ENCODE data around the gene ZNF462. TPM values are rescaled to one million over a fixed set of nuclear protein-coding genes. Genes with fewer than 3 reads are reported as not detected.

Gene ZNF462
- total RNA-seq, 4 donors from 2014 or later: 19.1 to 57.9 (median 35.6) TPM

DNA sequence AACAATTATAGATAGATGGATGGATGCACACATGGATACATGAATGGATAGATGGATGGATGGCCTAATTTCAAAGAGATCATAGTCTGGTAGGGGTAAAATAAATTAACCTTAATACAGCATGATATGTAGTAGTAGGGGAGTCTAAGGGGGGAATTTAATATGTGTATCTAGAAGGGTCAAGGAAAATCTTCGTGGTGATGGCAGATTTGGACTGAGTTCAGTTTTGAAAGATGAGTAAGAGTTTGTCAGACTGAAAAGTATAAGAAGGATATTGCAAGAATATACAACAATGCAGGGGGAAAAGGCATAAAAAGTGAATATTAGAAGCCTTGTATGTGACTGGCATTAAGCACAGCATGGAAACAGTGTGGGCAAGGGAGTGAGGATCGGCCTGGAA, 98.7 kb downstream of the ZNF462 start:
- H3K4me3 ChIP-seq: no peak overlapping the region
- 66 to 74% methylated on average over 2 of the region's 2 CpGs for WGBS, 2 donors (ENCODE audit: low coverage in 1 of 2)
- peaks cover 0 to 27% of the 10 kb centered on the region in 2 donors for H3K36me3 ChIP-seq
- no peak for ATAC-seq
- H3K27me3 ChIP-seq: no peaks in the 10 kb centered on the region
- no peaks in the 10 kb centered on the region for H3K9me3 ChIP-seq
- peaks cover 0 to 12% (median 2%) of the 10 kb centered on the region in 3 donors for H3K4me1 ChIP-seq
- no peak for TF ChIP-seq EP300 (IDR thresholded peaks at IDR 0.05)
- TF ChIP-seq, protein P1, sequence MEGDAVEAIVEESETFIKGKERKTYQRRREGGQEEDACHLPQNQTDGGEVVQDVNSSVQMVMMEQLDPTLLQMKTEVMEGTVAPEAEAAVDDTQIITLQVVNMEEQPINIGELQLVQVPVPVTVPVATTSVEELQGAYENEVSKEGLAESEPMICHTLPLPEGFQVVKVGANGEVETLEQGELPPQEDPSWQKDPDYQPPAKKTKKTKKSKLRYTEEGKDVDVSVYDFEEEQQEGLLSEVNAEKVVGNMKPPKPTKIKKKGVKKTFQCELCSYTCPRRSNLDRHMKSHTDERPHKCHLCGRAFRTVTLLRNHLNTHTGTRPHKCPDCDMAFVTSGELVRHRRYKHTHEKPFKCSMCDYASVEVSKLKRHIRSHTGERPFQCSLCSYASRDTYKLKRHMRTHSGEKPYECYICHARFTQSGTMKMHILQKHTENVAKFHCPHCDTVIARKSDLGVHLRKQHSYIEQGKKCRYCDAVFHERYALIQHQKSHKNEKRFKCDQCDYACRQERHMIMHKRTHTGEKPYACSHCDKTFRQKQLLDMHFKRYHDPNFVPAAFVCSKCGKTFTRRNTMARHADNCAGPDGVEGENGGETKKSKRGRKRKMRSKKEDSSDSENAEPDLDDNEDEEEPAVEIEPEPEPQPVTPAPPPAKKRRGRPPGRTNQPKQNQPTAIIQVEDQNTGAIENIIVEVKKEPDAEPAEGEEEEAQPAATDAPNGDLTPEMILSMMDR (IDR thresholded peaks at IDR 0.05): no peak
- no peak for TF ChIP-seq POLR2AphosphoS5 (IDR thresholded peaks at IDR 0.05)
- TF ChIP-seq POLR2A (IDR thresholded peaks at IDR 0.05): no peak
- peak overlapping the region in 2 of 4 donors; percentile 15 to 60 for H3K27ac ChIP-seq

DNA sequence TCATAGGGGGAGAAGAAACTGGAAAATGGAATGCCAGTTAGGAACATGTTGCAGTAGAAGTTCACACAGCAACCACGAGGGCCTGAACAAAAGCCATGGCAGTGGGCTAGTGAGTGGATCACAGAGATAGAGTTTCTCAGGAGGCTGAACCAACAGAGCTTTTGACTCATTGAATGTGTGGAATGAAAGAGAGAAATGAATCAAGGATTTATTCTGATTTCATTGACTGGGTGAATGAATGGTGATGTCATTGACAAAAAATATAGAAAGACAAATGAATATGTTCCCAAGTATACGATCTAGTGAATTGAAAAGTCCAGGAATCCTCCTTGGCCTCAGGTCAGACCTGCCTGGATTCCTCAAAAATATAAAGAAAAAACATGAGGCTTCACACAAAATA, 99.2 kb downstream of the ZNF462 start:
- Histone ChIP-seq H3K27me3 (no peaks in the 10 kb centered on the region), H3K4me1 (peaks cover 0 to 7% (median 2%) of the 10 kb centered on the region in 3 donors), H3K27ac (peak overlapping the region in 2 of 4 donors; percentile 15 to 60), H3K4me3 (no peak overlapping the region), H3K9me3 (no peaks in the 10 kb centered on the region), H3K36me3 (peaks cover 0 to 27% of the 10 kb centered on the region in 2 donors)
- ATAC-seq: no peak
- WGBS, 2 donors (ENCODE audit: low coverage in 1 of 2): 47 to 54% methylated on average over 2 of the region's 2 CpGs
- TF ChIP-seq POLR2AphosphoS5 (IDR thresholded peaks at IDR 0.05): no peak
- TF ChIP-seq, protein P1 (IDR thresholded peaks at IDR 0.05): no peak
- no peak for TF ChIP-seq POLR2A (IDR thresholded peaks at IDR 0.05)
- TF ChIP-seq EP300 (IDR thresholded peaks at IDR 0.05): no peak

DNA sequence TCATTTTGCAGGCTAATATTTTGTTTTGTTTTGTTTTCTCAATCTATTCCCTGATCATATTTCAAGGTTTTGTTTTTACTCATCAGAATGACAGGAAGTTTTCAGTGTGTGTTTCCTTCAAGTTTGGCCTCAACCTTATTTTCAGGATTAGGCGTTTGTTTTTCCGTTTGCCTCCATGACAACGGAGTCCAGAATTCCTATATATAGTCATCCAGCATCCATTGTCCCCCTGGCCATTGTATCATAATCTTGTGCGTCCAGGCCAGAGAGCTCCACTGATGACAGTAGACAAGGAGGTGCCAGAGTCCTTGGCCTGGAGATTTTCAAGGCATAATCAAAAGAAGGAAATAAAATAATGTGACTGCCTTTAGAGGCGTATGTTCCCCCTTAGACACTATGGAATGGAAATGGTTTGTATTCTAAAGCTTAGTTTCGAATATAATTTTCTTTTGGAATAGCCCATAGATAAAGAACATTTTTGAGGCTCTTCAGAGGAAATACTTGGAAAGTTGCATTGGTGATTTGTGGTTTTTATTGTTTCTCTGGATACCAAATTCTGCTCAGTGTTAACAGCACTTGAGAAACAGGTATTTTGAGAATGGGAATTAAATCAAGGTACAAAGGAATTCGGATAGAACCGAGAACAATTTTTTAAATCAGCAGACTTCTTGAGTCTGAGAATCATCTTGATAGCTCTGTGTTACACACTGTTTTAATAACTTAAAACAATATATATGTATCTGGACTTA, 99.8 kb downstream of the ZNF462 start:
- no peak for ATAC-seq
- TF ChIP-seq POLR2A (IDR thresholded peaks at IDR 0.05) (no peak), POLR2AphosphoS5 (IDR thresholded peaks at IDR 0.05) (no peak), EP300 (IDR thresholded peaks at IDR 0.05) (no peak)
- TF ChIP-seq, protein P1 (IDR thresholded peaks at IDR 0.05): no peak
- peaks cover 0 to 25% of the 10 kb centered on the region in 2 donors for H3K36me3 ChIP-seq
- peak overlapping the region in 2 of 4 donors; percentile 18 to 60 for H3K27ac ChIP-seq
- WGBS, 2 donors (ENCODE audit: low coverage in 1 of 2): 48 to 66% methylated on average over 6 to 8 of the region's 8 CpGs
- H3K9me3 ChIP-seq: no peaks in the 10 kb centered on the region
- H3K4me1 ChIP-seq: peaks cover 0 to 6% (median 2%) of the 10 kb centered on the region in 3 donors
- H3K4me3 ChIP-seq: no peak overlapping the region
- no peaks in the 10 kb centered on the region for H3K27me3 ChIP-seq

DNA sequence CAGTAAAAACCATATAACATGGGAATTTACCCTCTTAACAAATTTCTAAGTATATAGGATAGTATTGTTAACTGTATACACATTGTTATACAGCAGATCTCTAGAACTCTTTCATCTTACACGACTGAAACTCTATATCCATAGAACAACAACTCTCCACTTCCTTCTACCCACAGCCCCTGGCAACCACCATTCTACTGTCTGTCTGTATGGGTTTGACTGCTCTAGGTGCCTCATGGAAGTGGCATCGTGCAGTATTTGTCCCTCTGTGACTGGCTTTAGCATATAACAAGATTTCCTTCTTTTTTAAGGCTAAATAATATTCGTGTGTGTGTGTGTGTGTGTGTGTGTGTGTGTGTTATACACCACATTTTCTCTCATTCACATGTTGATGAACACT, 100.7 kb downstream of the ZNF462 start:
- TF ChIP-seq POLR2AphosphoS5 (IDR thresholded peaks at IDR 0.05) (no peak), POLR2A (IDR thresholded peaks at IDR 0.05) (no peak), EP300 (IDR thresholded peaks at IDR 0.05) (no peak)
- TF ChIP-seq, protein P1 (IDR thresholded peaks at IDR 0.05): no peak
- no peaks in the 10 kb centered on the region for H3K27me3 ChIP-seq
- WGBS, 2 donors (ENCODE audit: low coverage in 1 of 2): 54 to 87% methylated on average over 3 of the region's 3 CpGs
- H3K4me3 ChIP-seq: no peak overlapping the region
- H3K27ac ChIP-seq: no peak overlapping the region
- peaks cover 0 to 6% (median 2%) of the 10 kb centered on the region in 3 donors for H3K4me1 ChIP-seq
- ATAC-seq: no peak
- no peaks in the 10 kb centered on the region for H3K9me3 ChIP-seq
- H3K36me3 ChIP-seq: peaks cover 0 to 16% of the 10 kb centered on the region in 2 donors

DNA sequence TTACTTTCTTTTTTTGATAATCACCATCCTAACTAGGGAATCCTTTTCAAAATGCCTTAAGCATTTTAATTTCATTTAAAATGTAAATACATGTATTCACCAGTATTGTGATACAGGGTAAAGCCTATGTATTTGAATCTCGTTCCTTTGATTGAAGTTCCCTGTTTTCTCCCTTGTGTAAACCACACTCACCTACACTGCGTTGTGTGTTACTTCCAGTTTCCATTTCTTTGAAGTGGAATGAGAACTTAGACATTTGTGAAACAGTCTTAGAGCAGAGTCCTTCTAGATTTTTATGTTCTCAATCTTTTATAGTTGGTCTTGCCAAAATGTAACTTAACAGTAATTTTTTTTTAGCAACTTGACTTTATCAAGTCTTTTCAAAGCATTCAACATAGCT, 101.4 kb downstream of the ZNF462 start:
- 91 to 100% methylated on average over 2 of the region's 2 CpGs for whole genome bisulfite sequencing, 2 donors (ENCODE audit: low coverage in 1 of 2)
- H3K4me3 ChIP-seq: no peak overlapping the region
- H3K36me3 ChIP-seq: peaks cover 0 to 10% of the 10 kb centered on the region in 2 donors
- TF ChIP-seq EP300 (IDR thresholded peaks at IDR 0.05) (no peak), POLR2AphosphoS5 (IDR thresholded peaks at IDR 0.05) (no peak), POLR2A (IDR thresholded peaks at IDR 0.05) (no peak)
- TF ChIP-seq, protein P1 (IDR thresholded peaks at IDR 0.05): no peak
- H3K27ac ChIP-seq: no peak overlapping the region
- H3K9me3 ChIP-seq: no peaks in the 10 kb centered on the region
- peaks cover 0 to 6% (median 2%) of the 10 kb centered on the region in 3 donors for H3K4me1 ChIP-seq
- H3K27me3 ChIP-seq: no peaks in the 10 kb centered on the region
- ATAC-seq: no peak
